T-cell (primary cell): ENCODE measurements around the gene KIAA1671. TPM values are rescaled to one million over a fixed set of nuclear protein-coding genes. Genes with fewer than 3 reads are reported as not detected.

Experiments used
- ATAC-seq, 4 experiments: fragments of 200-7000 bp in 3 of 4; fragments of 150-1000 bp in 1 of 4; cut with Tn5 transposase; replicated peaks in 1 of 4; 1 replicate in 3 of 4; 2 replicates in 1 of 4; pipeline ENCODE4 v1.10.0; 2021; ENCODE audit warnings: moderate library complexity in 3 of 4, mild to moderate bottlenecking in 2 of 4, moderate number of reproducible peaks in 1 of 4
- CTCF ChIA-PET, 2 donors: fragments of 300-600 bp; sonication (Branson Sonifier 250); formaldehyde crosslinking; loops; one replicate each; lab custom pipeline; 2022; ENCODE audit warnings: antibody characterized with exemption in 2 of 2; lab: Charles Lee
- POLR2A ChIA-PET, 2 donors: fragments of 300-600 bp; sonication (Branson Sonifier 250); formaldehyde crosslinking; loops; one replicate each; lab custom pipeline; 2022; ENCODE audit warnings: antibody characterized with exemption in 2 of 2; lab: Charles Lee
- DNase-seq, 35 experiments: peaks; one replicate each; pipeline versions ENCODE4 v3.0.0 to v3.0.0-alpha.2; 2013 to 2023
- H3K27ac ChIP-seq: one replicate; pipeline ENCODE4 v1.5.1; 2013; ENCODE audit warnings: low read length
- H3K27me3 ChIP-seq, 2 experiments: replicated peaks in 1 of 2; 1 replicate in 1 of 2; 2 replicates in 1 of 2; pipeline versions ENCODE4 v1.6.1 to v1.7.0; 2013; ENCODE audit warnings: low read length in 1 of 2, mixed read lengths in 1 of 2; ENCODE audit not compliant: control insufficient read depth in 2 of 2, insufficient read depth in 2 of 2; ENCODE audit errors: extremely low read depth in 1 of 2
- H3K36me3 ChIP-seq, 2 donors: 1 replicate in 1 of 2; 2 replicates in 1 of 2; pipeline versions ENCODE4 v1.6.1 to v1.7.0; 2013; ENCODE audit warnings: low read length in 1 of 2; ENCODE audit not compliant: control insufficient read depth in 2 of 2, insufficient read depth in 1 of 2; ENCODE audit errors: extremely low read depth in 1 of 2
- H3K4me1 ChIP-seq, 2 experiments: 1 replicate in 1 of 2; 2 replicates in 1 of 2; pipeline versions ENCODE4 v1.6.1 to v1.7.0; 2013; ENCODE audit warnings: low read length in 2 of 2, mixed read lengths in 1 of 2; ENCODE audit not compliant: insufficient read depth in 2 of 2, control insufficient read depth in 1 of 2; ENCODE audit errors: extremely low read depth in 1 of 2
- H3K4me3 ChIP-seq, 2 donors: 1 replicate in 1 of 2; 2 replicates in 1 of 2; pipeline versions ENCODE4 v1.5.1 to v1.7.0; 2013; ENCODE audit warnings: mild to moderate bottlenecking in 2 of 2, low read length in 1 of 2, moderate library complexity in 1 of 2; ENCODE audit not compliant: control insufficient read depth in 1 of 2; ENCODE audit errors: extremely low read depth in 1 of 2
- H3K9me3 ChIP-seq: 2 replicates; pipeline ENCODE4 v1.7.0; 2013
- H3K27ac Mint-ChIP-seq, 2 donors: one replicate each; pipeline ENCODE4 v1.8.0; 2020 to 2021; ENCODE audit warnings: mild to moderate bottlenecking in 2 of 2, mixed read lengths in 2 of 2
- H3K27me3 Mint-ChIP-seq, 2 donors: one replicate each; pipeline ENCODE4 v1.8.0; 2021 to 2022; ENCODE audit warnings: mixed read lengths in 2 of 2
- H3K36me3 Mint-ChIP-seq: one replicate; pipeline ENCODE4 v1.8.0; 2021; ENCODE audit warnings: mixed read lengths
- H3K4me1 Mint-ChIP-seq, 3 donors: one replicate each; pipeline ENCODE4 v1.8.0; 2020 to 2022; ENCODE audit warnings: mixed read lengths in 3 of 3, mild to moderate bottlenecking in 1 of 3
- H3K4me3 Mint-ChIP-seq, 3 donors: one replicate each; pipeline ENCODE4 v1.8.0; 2020 to 2022; ENCODE audit warnings: mild to moderate bottlenecking in 3 of 3, mixed read lengths in 3 of 3, moderate library complexity in 3 of 3
- H3K9me3 Mint-ChIP-seq, 3 donors: one replicate each; pipeline ENCODE4 v1.8.0; 2020 to 2022; ENCODE audit warnings: mixed read lengths in 3 of 3
- WGBS: methylation state at CpG from one replicate; pipeline ENCODE4 v1.1.5; 2013; ENCODE audit warnings: missing lambda C conversion rate; ENCODE audit not compliant: insufficient coverage; 5-methylcytosine and 5-hydroxymethylcytosine counted together
- total RNA-seq, 35 experiments: library from RNA in 6 of 35; stranded (reverse) in 6 of 35; fragments of 120-200 nt in 1 of 35; gene quantifications; one replicate each; pipeline versions ENCODE4 v1.2.1 to v1.2.4 and lab custom pipeline; 2013 to 2026

Gene KIAA1671
- total RNA-seq, 5 donors from 2014 or later (not counting 1 experiment from before 2014, with no cell fraction given): 5.1 to 20.3 (median 9.0) TPM

DNA sequence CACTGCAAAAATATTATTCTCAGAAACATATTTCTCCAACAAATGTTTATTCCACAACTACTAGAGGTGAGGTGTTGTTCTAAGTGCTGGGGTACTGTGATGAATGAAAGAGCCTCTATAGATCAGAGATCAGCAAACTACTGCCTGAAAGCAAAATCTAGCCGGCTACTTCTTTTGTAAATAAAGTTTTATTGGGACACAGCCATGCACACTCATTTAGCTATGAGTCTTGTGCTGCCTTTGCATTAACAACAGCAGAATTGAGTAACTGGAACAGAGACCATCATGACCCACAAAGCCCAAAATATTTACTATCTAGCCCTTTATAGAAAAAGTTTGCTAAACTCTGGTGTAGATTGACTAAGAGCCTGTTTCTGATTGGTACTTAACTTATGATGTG is 210.0 kb downstream of the KIAA1671 start:
- no CpG with 5 or more reads among the region's 1 CpG for WGBS
- no peak for DNase-seq
- Mint-ChIP-seq H3K4me1 (peaks cover 0 to 4% (median 0%) of the 10 kb centered on the region in 3 donors), H3K9me3 (no peaks in the 10 kb centered on the region), H3K4me3 (no peak overlapping the region), H3K27me3 (no peaks in the 10 kb centered on the region), H3K27ac (no peak overlapping the region), H3K36me3 (no peaks in the 10 kb centered on the region)
- Histone ChIP-seq H3K4me3 (no peak overlapping the region), H3K36me3 (peaks cover 0 to 3% of the 10 kb centered on the region in 2 donors), H3K27me3 (no peaks in the 10 kb centered on the region), H3K27ac (no peak overlapping the region), H3K9me3 (no peaks in the 10 kb centered on the region), H3K4me1 (no peaks in the 10 kb centered on the region)
- CTCF ChIA-PET: no interaction called here
- POLR2A ChIA-PET: no interaction called here
- no peak for ATAC-seq

DNA sequence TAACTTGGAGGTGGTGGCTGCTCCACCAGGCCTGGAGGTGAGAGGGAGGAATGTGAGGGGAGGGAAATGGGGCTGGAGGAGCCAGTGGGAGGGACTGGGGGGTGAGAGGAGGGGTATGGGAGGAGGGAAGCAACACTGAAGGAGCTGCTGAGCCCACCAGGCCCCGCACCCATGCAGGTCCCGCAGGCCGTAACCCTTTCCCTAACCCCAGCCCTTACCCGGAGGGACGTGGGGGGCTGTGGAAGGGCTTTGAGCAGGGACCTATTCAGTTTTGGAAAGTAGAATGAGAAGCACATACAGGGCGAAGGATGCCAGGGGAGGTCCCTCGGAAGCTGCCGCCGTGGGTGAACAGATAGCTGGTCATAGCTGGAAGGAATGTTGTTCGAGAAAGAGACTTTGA is 213.3 kb downstream of the KIAA1671 start:
- H3K9me3 Mint-ChIP-seq: no peaks in the 10 kb centered on the region
- peaks cover 7% of the 10 kb centered on the region for H3K36me3 Mint-ChIP-seq
- WGBS: 97% methylated on average over 4 of the region's 10 CpGs

GRCh38 chr22:25166266-25167040 is 213.9 kb downstream of the KIAA1671 start:
- Mint-ChIP-seq H3K27me3 (no peaks in the 10 kb centered on the region), H3K36me3 (peaks cover 7% of the 10 kb centered on the region), H3K4me3 (no peak overlapping the region), H3K9me3 (no peaks in the 10 kb centered on the region), H3K4me1 (peaks cover 0 to 7% (median 0%) of the 10 kb centered on the region in 3 donors), H3K27ac (no peak overlapping the region)
- H3K27ac ChIP-seq: no peak overlapping the region
- no peaks in the 10 kb centered on the region for H3K27me3 ChIP-seq
- H3K4me3 ChIP-seq: no peak overlapping the region
- POLR2A ChIA-PET: no interaction called here
- CTCF ChIA-PET: interaction anchor here in 1 of 2 donors (0.6 kb wide), 1 partner anchor 611 kb away, joined by 3 read pairs; the partner anchor contains the start of gene GUCD1
- no peaks in the 10 kb centered on the region for H3K36me3 ChIP-seq
- no peaks in the 10 kb centered on the region for H3K9me3 ChIP-seq
- WGBS: 76% methylated on average over 5 of the region's 9 CpGs
- no peak for DNase-seq
- no peak for ATAC-seq
- H3K4me1 ChIP-seq: no peaks in the 10 kb centered on the region

More for the DNA sequence above, 213.3 kb downstream of the KIAA1671 start:
- ChIA-PET POLR2A (no interaction called here), CTCF (no interaction called here)
- Mint-ChIP-seq H3K27me3 (no peaks in the 10 kb centered on the region), H3K4me1 (peaks cover 0 to 10% (median 0%) of the 10 kb centered on the region in 3 donors), H3K27ac (no peak overlapping the region), H3K4me3 (no peak overlapping the region)
- Histone ChIP-seq H3K36me3 (no peaks in the 10 kb centered on the region), H3K27ac (no peak overlapping the region), H3K27me3 (no peaks in the 10 kb centered on the region), H3K9me3 (no peaks in the 10 kb centered on the region), H3K4me1 (no peaks in the 10 kb centered on the region), H3K4me3 (no peak overlapping the region)
- DNase-seq (no peak), ATAC-seq (no peak)

DNA sequence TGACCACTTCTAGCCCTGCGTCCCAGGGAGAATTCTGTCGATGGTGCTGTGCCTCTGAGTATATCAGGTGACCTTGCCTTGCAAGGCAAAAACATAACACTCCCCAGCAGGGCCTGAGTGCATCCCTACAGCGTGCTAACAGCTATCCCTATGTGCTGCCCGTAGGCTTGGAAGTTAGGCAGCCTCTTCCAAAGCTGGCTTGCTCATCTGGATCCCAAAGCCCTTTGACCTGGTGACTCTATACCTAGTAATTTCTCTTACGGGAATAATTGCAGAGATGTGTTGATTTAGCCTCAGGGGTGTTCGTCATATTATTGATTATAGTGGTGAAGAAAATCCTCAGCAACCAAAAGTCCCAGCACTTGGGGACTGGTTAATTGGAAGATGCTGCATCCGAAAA is 214.6 kb downstream of the KIAA1671 start:
- CTCF ChIA-PET: interaction anchor here in 1 of 2 donors (0.6 kb wide), 1 partner anchor 612 kb away, joined by 3 read pairs; the partner anchor contains the start of gene GUCD1
- H3K27ac Mint-ChIP-seq: no peak overlapping the region
- POLR2A ChIA-PET: no interaction called here

DNA sequence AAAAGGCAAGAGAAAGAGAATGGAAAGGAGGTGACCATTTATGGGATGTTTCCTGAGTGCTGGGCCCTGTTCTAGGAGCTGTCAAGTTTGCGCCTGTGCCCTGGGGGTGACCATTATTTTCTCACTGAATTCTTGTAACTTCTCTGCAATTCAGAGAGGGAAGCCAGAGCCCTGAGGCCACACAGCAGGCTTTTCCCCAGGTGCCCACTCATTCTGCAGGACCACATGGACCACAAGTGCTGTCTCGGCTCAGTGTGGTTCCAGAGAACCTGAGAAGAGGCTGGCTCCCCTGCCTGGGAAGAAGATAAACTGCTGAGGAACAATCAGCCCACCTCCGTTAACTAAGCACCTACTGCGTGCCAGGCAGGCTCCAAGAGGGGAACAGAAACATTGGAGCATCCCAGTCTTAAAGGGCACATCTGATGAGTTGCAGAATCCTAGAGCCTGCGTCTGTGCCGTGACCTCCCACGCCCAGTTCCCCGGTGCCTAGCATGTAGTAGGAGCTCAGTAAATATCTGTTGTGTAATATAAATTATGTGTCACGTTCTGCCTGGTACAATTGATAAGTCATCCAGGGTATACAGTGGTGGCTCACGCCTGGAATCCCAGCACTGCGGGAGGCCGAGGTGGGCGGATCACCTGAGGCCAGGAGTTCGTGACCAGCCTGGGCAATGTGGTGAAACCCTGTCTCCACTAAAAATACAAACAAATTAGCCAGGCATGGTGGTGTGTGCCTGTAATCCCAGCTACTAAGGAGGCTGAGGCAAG is 215.5 kb downstream of the KIAA1671 start:
- peaks cover 0 to 7% (median 0%) of the 10 kb centered on the region in 3 donors for H3K4me1 Mint-ChIP-seq
- H3K27me3 Mint-ChIP-seq: no peaks in the 10 kb centered on the region
- no peaks in the 10 kb centered on the region for H3K36me3 ChIP-seq
- no peak overlapping the region for H3K27ac ChIP-seq
- 91% methylated on average over 12 of the region's 14 CpGs for WGBS
- ChIA-PET POLR2A (no interaction called here), CTCF (interaction anchor here in 1 of 2 donors (1.0 kb wide), 1 partner anchor 58 kb away, joined by 3 read pairs; no protein-coding TSS in a partner anchor)
- no peak overlapping the region for H3K27ac Mint-ChIP-seq
- H3K36me3 Mint-ChIP-seq: peaks cover 7% of the 10 kb centered on the region
- no peak overlapping the region for H3K4me3 Mint-ChIP-seq
- H3K4me3 ChIP-seq: no peak overlapping the region
- no peak for ATAC-seq
- no peaks in the 10 kb centered on the region for H3K9me3 Mint-ChIP-seq
- no peaks in the 10 kb centered on the region for H3K9me3 ChIP-seq
- DNase-seq: no peak
- H3K27me3 ChIP-seq: no peaks in the 10 kb centered on the region
- no peaks in the 10 kb centered on the region for H3K4me1 ChIP-seq

More for the DNA sequence above, 214.6 kb downstream of the KIAA1671 start:
- Histone ChIP-seq H3K36me3 (no peaks in the 10 kb centered on the region), H3K4me1 (no peaks in the 10 kb centered on the region), H3K9me3 (no peaks in the 10 kb centered on the region), H3K27ac (no peak overlapping the region), H3K4me3 (no peak overlapping the region), H3K27me3 (no peaks in the 10 kb centered on the region)
- Mint-ChIP-seq H3K4me3 (no peak overlapping the region), H3K9me3 (no peaks in the 10 kb centered on the region), H3K4me1 (peaks cover 0 to 7% (median 0%) of the 10 kb centered on the region in 3 donors), H3K36me3 (peaks cover 7% of the 10 kb centered on the region), H3K27me3 (no peaks in the 10 kb centered on the region)
- DNase-seq (no peak), ATAC-seq (no peak)
- WGBS: 93% methylated on average over 4 of the region's 7 CpGs

DNA sequence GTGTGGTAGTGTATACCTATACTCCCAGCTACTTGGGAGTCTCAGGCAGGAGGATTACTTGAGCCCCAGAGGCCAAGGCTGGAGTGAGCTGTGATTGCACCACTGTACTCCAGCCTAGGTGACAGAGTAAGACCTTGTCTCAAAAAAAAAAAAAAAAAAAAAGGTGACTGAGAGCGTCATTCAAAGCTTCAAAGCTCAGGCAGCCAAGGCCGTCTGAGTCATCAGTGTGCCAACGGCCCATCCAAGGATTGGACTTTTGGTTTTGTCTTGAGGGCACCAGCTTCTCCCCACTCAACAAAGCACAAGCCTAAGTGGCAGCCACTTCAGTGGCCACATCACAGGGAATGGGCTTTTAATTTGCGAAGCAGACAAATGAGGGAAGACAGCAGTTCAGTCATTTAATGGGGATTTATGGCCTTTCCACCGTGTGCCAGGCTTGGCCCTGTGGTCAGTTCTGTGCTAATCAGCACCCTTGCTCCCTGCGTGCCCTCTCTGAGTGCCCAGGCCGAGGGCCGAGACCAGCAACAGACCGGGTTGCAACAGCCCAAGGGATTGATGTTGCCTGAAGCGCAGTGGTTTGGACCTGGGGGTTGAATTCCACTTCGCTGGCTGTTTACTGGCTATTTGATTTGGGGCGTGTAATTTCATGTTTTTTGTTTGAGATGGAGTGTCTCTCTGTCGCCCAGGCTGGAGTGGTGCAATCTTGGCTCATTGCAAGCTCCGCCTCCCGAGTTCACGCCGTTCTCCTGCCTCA is 216.9 kb downstream of the KIAA1671 start:
- H3K9me3 Mint-ChIP-seq: no peaks in the 10 kb centered on the region
- ChIA-PET CTCF (interaction anchor here (0.5 to 0.6 kb wide), 2 partner anchors 27 to 155 kb away, joined by 4 to 6 read pairs; no protein-coding TSS in a partner anchor), POLR2A (no interaction called here)
- H3K36me3 ChIP-seq: peaks cover 0 to 6% of the 10 kb centered on the region in 2 donors
- no peaks in the 10 kb centered on the region for H3K27me3 ChIP-seq
- 78% methylated on average over 7 of the region's 17 CpGs for WGBS
- peaks cover 0 to 7% (median 0%) of the 10 kb centered on the region in 3 donors for H3K4me1 Mint-ChIP-seq
- no peak overlapping the region for H3K27ac ChIP-seq
- H3K27ac Mint-ChIP-seq: no peak overlapping the region
- H3K4me3 Mint-ChIP-seq: no peak overlapping the region
- H3K4me1 ChIP-seq: no peaks in the 10 kb centered on the region
- DNase-seq (no peak), ATAC-seq (no peak)
- H3K4me3 ChIP-seq: no peak overlapping the region
- H3K9me3 ChIP-seq: no peaks in the 10 kb centered on the region
- no peaks in the 10 kb centered on the region for H3K27me3 Mint-ChIP-seq
- H3K36me3 Mint-ChIP-seq: peaks cover 7% of the 10 kb centered on the region
